HepG2 (cell line): ENCODE results near the gene MAPK1. TPM values are rescaled to one million over a fixed set of nuclear protein-coding genes. Genes with fewer than 3 reads are reported as not detected.

Experiments
- ATAC-seq: fragments of 200-7000 bp; cut with Tn5 transposase; 3 replicates; pipeline ENCODE4 v1.9.1; 2020; ENCODE audit warnings: mild to moderate bottlenecking, moderate library complexity
- BruUV-seq: library from RNA; stranded (reverse); fragments of 400-500 nt; replicated peaks from 2 replicates; lab custom pipeline; 2021; lab: Mats Ljungman, UMichigan
- CTCF ChIA-PET: fragments of 300-600 bp; formaldehyde crosslinking; extraction: SDS; loops from one replicate; lab custom pipeline; 2021; ENCODE audit warnings: low total read pairs, inconsistent platforms, low intra/inter-chr PET ratio; lab: Yijun Ruan, JAX
- POLR2A ChIA-PET: fragments of 350-600 bp; sonication (Branson Sonifier 250); formaldehyde crosslinking; loops from one replicate; lab custom pipeline; 2020; ENCODE audit warnings: antibody characterized with exemption, inconsistent platforms; lab: Yijun Ruan, JAX
- DNase-seq: peaks from one replicate; pipeline ENCODE4 v3.0.0-alpha.2; 2015; ENCODE audit warnings: low spot score
- FAIRE-seq: peaks from 3 replicates; lab custom pipeline; 2011; peaks lifted over from hg19 to GRCh38; lab: Jason Lieb, UNC
- H2AFZ ChIP-seq: one replicate; pipeline ENCODE4 v1.6.1; 2011; ENCODE audit warnings: low read length, inconsistent platforms
- H3K27ac ChIP-seq: fragments of 300-600 bp; 3 replicates; pipeline ENCODE4 v1.8.0; 2011; ENCODE audit warnings: mixed run types, mild to moderate bottlenecking, mixed read lengths, low read length, inconsistent platforms; ENCODE audit not compliant: insufficient read depth; ENCODE audit errors: extremely low read length
- H3K27me3 ChIP-seq, 2 experiments: fragments of 200-600 bp in 1 of 2; 2 replicates in 1 of 2; 3 replicates in 1 of 2; pipeline versions ENCODE4 v1.6.0 to v1.8.0; 2011; ENCODE audit warnings: low read length in 2 of 2, mild to moderate bottlenecking in 2 of 2, moderate library complexity in 2 of 2, inconsistent platforms in 1 of 2; ENCODE audit not compliant: insufficient read depth in 2 of 2, control insufficient read depth in 1 of 2
- H3K36me3 ChIP-seq, 2 experiments: fragments of 200-600 bp in 1 of 2; replicated peaks in 1 of 2; 2 replicates in 1 of 2; 3 replicates in 1 of 2; pipeline versions ENCODE4 v1.5.1 to v1.8.0; 2011; ENCODE audit warnings: low read length in 2 of 2, inconsistent platforms in 1 of 2; ENCODE audit not compliant: insufficient read depth in 2 of 2, control insufficient read depth in 1 of 2
- H3K4me1 ChIP-seq: 2 replicates; pipeline ENCODE4 v1.5.1; 2012; ENCODE audit warnings: low read length, inconsistent platforms; ENCODE audit not compliant: insufficient read depth
- H3K4me2 ChIP-seq: 2 replicates; pipeline ENCODE4 v1.6.0; 2011; ENCODE audit warnings: low read depth, low read length, inconsistent platforms
- H3K4me3 ChIP-seq, 3 experiments: fragments of 200-600 bp in 1 of 3; sonication (generic), shearing (Covaris generic) in 1 of 3; replicated peaks in 1 of 3; 2 replicates each; pipeline ENCODE4 v1.5.1; 2011 to 2016; ENCODE audit warnings: low read length in 3 of 3, inconsistent platforms in 2 of 3, low read depth in 2 of 3, mild to moderate bottlenecking in 2 of 3, control low read depth in 1 of 3, mixed read lengths in 1 of 3; ENCODE audit not compliant: insufficient read depth in 1 of 3
- H3K79me2 ChIP-seq: one replicate; pipeline ENCODE4 v1.6.1; 2011; ENCODE audit warnings: low read length, inconsistent platforms; ENCODE audit not compliant: insufficient read depth
- H3K9ac ChIP-seq: 2 replicates; pipeline ENCODE4 v1.6.0; 2011; ENCODE audit warnings: mild to moderate bottlenecking, low read depth, low read length, inconsistent platforms; ENCODE audit not compliant: insufficient read depth
- H3K9me3 ChIP-seq: 2 replicates; pipeline ENCODE4 v1.5.1; 2012; ENCODE audit warnings: mild to moderate bottlenecking, low read length
- H4K20me1 ChIP-seq: 2 replicates; pipeline ENCODE4 v1.6.0; 2011; ENCODE audit warnings: inconsistent platforms, mild to moderate bottlenecking, low read length, moderate library complexity; ENCODE audit not compliant: insufficient read depth
- CENPX ChIP-seq: sonication (generic); formaldehyde crosslinking; IDR thresholded peaks from 2 replicates; pipeline ENCODE4 v1.9.0; 2021; ENCODE audit warnings: mild to moderate bottlenecking, missing genetic modification reagents, moderate library complexity
- KDM5B ChIP-seq: sonication (generic); formaldehyde crosslinking; IDR thresholded peaks from 2 replicates; pipeline ENCODE4 v1.4.0; 2020; ENCODE audit warnings: missing genetic modification reagents, mild to moderate bottlenecking, borderline replicate concordance
- MED1 ChIP-seq: sonication (generic); formaldehyde crosslinking; IDR thresholded peaks from 2 replicates; pipeline ENCODE4 v1.4.0; 2020; ENCODE audit warnings: missing genetic modification reagents
- TFAP4 ChIP-seq: sonication (generic); IDR thresholded peaks from 2 replicates; pipeline ENCODE4 v1.6.1; 2016; ENCODE audit warnings: low read depth, borderline replicate concordance
- ZBTB25 ChIP-seq: IDR thresholded peaks from 2 replicates; pipeline ENCODE4 v1.6.1; 2018; ENCODE audit warnings: missing genetic modification reagents
- ZFP36L2 ChIP-seq: sonication (generic); formaldehyde crosslinking; IDR thresholded peaks from 2 replicates; pipeline ENCODE4 v1.4.0; 2020; ENCODE audit warnings: missing genetic modification reagents
- ZNF292 ChIP-seq: sonication (generic); formaldehyde crosslinking; IDR thresholded peaks from 2 replicates; pipeline ENCODE4 v1.8.1; 2022; ENCODE audit warnings: mild to moderate bottlenecking, low read depth, missing genetic modification reagents, borderline replicate concordance
- ZNF598 ChIP-seq: sonication (generic); formaldehyde crosslinking; IDR thresholded peaks from 2 replicates; pipeline ENCODE4 v1.5.1; 2020; ENCODE audit warnings: mild to moderate bottlenecking, missing genetic modification reagents, borderline replicate concordance
- ZSCAN12 ChIP-seq: sonication (generic); formaldehyde crosslinking; IDR thresholded peaks from 2 replicates; pipeline ENCODE4 v1.9.0; 2021; ENCODE audit warnings: mild to moderate bottlenecking, missing genetic modification reagents
- ZSCAN21 ChIP-seq: sonication (generic); formaldehyde crosslinking; IDR thresholded peaks from 2 replicates; pipeline ENCODE4 v1.8.0; 2022; ENCODE audit warnings: mild to moderate bottlenecking, missing genetic modification reagents, moderate library complexity, borderline replicate concordance
- WGBS: methylation state at CpG from one replicate; pipeline ENCODE4 v1.1.6; 2017; ENCODE audit warnings: low lambda C conversion rate; 5-methylcytosine and 5-hydroxymethylcytosine counted together
- in situ Hi-C: cut with HindIII; loops from 2 replicates; pipeline ENCODE4 v1.10.0; 2017; ENCODE audit warnings: low pct_unique_long_range_greater_than_20kb; ENCODE audit not compliant: extremely low pct_ligation_motif_present
- intact Hi-C: fragments of 100-400 bp; cut with micrococcal nuclease; formaldehyde crosslinking; loops from one replicate; pipeline ENCODE4 v1.10.0; 2022; ENCODE audit not compliant: unreplicated experiment
- polyA plus RNA-seq, 8 experiments: library from polyadenylated mRNA; depleted of rRNA in 3 of 8; stranded (reverse) in 7 of 8; unstranded in 1 of 8; fragments of >200 nt; fragmentation: Illumina TruSeq in 4 of 8; extraction: Trizol in 4 of 8; gene quantifications; 2 replicates each; pipeline versions ENCODE4 v1.2.1 to v1.2.3, GENCODE V29; 2011 to 2016; ENCODE audit warnings: low read depth in 4 of 8, missing spikeins in 1 of 8, mixed read lengths in 1 of 8; ENCODE audit not compliant: insufficient read depth in 1 of 8
- total RNA-seq, 5 experiments: library from RNA; depleted of rRNA; stranded (reverse); fragments of >200 nt; fragmentation: Illumina TruSeq; extraction: Trizol; gene quantifications; 2 replicates each; pipeline ENCODE4 v1.2.3, GENCODE V29; 2016; ENCODE audit warnings: low read depth in 1 of 5

The MAPK1 gene
- total and polyA plus RNA-seq, 2 of the 13 experiments (the other 11 are each of a cell fraction or from before 2014, with no cell fraction given) = 107 to 114 TPM

GRCh38 chr22:21771631-21771976 lies 95.8 kb downstream of the MAPK1 start (continued):
- no peak for TF ChIP-seq ZSCAN21
- TF ChIP-seq ZNF292 = no peak
- TF ChIP-seq ZSCAN12 (CRISPR knock-in tag) = no peak
- no peak for TF ChIP-seq KDM5B (CRISPR knock-in tag)
- no peak for TF ChIP-seq ZBTB25 (CRISPR knock-in tag)
- no peak for TF ChIP-seq CENPX (CRISPR knock-in tag)
- no peak for TF ChIP-seq ZFP36L2 (CRISPR knock-in tag)
- TF ChIP-seq MED1 (CRISPR knock-in tag) = no peak

GRCh38 chr22:21768435-21768834 lies 99.0 kb downstream of the MAPK1 start:
- no TSS peak for BruUV-seq
- POLR2A ChIA-PET = no interaction called here
- no peak for DNase-seq
- Histone ChIP-seq H3K27me3 (no peaks in the 10 kb centered on the region), H3K9me3 (no peaks in the 10 kb centered on the region), H3K9ac (no peak overlapping the region), H3K36me3 (peaks cover 46 to 88% of the 10 kb centered on the region in 2 experiments), H4K20me1 (no peaks in the 10 kb centered on the region), H2AFZ (no peak overlapping the region), H3K4me1 (no peaks in the 10 kb centered on the region), H3K4me2 (no peak overlapping the region), H3K27ac (no peak overlapping the region), H3K79me2 (no peaks in the 10 kb centered on the region), H3K4me3 (no peak overlapping the region)
- CTCF ChIA-PET = no interaction called here
- intact Hi-C loops = no loop called here
- no peak for FAIRE-seq
- in situ Hi-C loops = no loop called here
- ATAC-seq = no peak
- TF ChIP-seq ZNF598 (CRISPR knock-in tag) = no peak
- TF ChIP-seq TFAP4 = no peak
- WGBS = 95% methylated on average over 1 of the region's 1 CpG
